ENCODE data around the gene PRSS16. TPM values are rescaled to one million over a fixed set of nuclear protein-coding genes. Genes with fewer than 3 reads are reported as not detected.
"Not testable (repeated sequence)": the region's sequence is repeated elsewhere in the genome, so short reads cannot be mapped to it uniquely, and the experiment has no call there.

The PRSS16 gene
- total RNA-seq, 1 donor from 2014 or later = 10.5 TPM

GRCh38 chr6:27260369-27260768 lies 12.9 kb downstream of the PRSS16 start:
- Mint-ChIP-seq H3K36me3 (peaks cover 4% of the 10 kb centered on the region), H3K4me1 (ENCODE audit: unreplicated experiment) (peaks cover 4% of the 10 kb centered on the region), H3K4me3 (peak overlapping the region; percentile 75), H3K27ac (no peak overlapping the region), H3K9me3 (no peaks in the 10 kb centered on the region), H3K27me3 (peaks cover 83% of the 10 kb centered on the region)
- TF ChIP-seq, protein P1, sequence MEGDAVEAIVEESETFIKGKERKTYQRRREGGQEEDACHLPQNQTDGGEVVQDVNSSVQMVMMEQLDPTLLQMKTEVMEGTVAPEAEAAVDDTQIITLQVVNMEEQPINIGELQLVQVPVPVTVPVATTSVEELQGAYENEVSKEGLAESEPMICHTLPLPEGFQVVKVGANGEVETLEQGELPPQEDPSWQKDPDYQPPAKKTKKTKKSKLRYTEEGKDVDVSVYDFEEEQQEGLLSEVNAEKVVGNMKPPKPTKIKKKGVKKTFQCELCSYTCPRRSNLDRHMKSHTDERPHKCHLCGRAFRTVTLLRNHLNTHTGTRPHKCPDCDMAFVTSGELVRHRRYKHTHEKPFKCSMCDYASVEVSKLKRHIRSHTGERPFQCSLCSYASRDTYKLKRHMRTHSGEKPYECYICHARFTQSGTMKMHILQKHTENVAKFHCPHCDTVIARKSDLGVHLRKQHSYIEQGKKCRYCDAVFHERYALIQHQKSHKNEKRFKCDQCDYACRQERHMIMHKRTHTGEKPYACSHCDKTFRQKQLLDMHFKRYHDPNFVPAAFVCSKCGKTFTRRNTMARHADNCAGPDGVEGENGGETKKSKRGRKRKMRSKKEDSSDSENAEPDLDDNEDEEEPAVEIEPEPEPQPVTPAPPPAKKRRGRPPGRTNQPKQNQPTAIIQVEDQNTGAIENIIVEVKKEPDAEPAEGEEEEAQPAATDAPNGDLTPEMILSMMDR (conservative IDR thresholded peaks at IDR 0.05) = no peak
- no peak for DNase-seq (ENCODE audit: extremely low spot score, unreplicated experiment)

GRCh38 chr6:27260836-27261375 lies 13.4 kb downstream of the PRSS16 start:
- H3K36me3 Mint-ChIP-seq = peaks cover 2% of the 10 kb centered on the region
- H3K27me3 Mint-ChIP-seq = peaks cover 78% of the 10 kb centered on the region
- H3K9me3 Mint-ChIP-seq = no peaks in the 10 kb centered on the region
- DNase-seq (ENCODE audit: extremely low spot score, unreplicated experiment) = no peak
- TF ChIP-seq, protein P1 (conservative IDR thresholded peaks at IDR 0.05) = no peak
- peaks cover 4% of the 10 kb centered on the region for H3K4me1 Mint-ChIP-seq (ENCODE audit: unreplicated experiment)
- H3K27ac Mint-ChIP-seq = no peak overlapping the region
- H3K4me3 Mint-ChIP-seq = peak overlapping the region; percentile 75

DNA sequence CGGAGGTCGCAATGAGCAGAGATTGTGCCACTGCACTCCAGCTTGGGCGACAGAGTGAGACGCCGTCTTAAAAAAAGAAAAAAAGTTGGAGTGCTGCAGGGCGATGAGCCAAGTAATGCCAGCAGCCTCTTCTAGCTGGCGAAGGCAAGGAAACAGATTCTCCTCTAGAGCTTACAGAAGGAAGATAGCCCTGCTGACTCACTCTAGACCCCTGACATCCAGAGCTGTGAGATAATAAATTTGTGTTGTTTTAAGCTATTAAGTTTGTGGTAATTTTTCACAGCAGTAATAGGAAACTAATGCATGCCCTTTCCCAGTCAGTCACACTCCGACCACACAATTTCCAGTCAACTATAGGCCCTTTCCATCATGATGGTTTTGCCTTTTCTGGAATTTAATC lies 16.4 kb downstream of the PRSS16 start:
- Mint-ChIP-seq H3K4me1 (ENCODE audit: unreplicated experiment) (peaks cover 4% of the 10 kb centered on the region), H3K9me3 (no peaks in the 10 kb centered on the region), H3K4me3 (no peak overlapping the region), H3K27me3 (peaks cover 70% of the 10 kb centered on the region), H3K27ac (no peak overlapping the region), H3K36me3 (no peaks in the 10 kb centered on the region)
- TF ChIP-seq, protein P1 (conservative IDR thresholded peaks at IDR 0.05) = no peak
- no peak for DNase-seq (ENCODE audit: extremely low spot score, unreplicated experiment)

GRCh38 chr6:27267003-27267402 lies 19.5 kb downstream of the PRSS16 start:
- not testable (repeated sequence) for H3K36me3 Mint-ChIP-seq; H3K4me1 Mint-ChIP-seq (ENCODE audit: unreplicated experiment); H3K27ac Mint-ChIP-seq; H3K9me3 Mint-ChIP-seq; DNase-seq (ENCODE audit: extremely low spot score, unreplicated experiment); H3K4me3 Mint-ChIP-seq
- H3K27me3 Mint-ChIP-seq = peaks cover 58% of the 10 kb centered on the region

DNA sequence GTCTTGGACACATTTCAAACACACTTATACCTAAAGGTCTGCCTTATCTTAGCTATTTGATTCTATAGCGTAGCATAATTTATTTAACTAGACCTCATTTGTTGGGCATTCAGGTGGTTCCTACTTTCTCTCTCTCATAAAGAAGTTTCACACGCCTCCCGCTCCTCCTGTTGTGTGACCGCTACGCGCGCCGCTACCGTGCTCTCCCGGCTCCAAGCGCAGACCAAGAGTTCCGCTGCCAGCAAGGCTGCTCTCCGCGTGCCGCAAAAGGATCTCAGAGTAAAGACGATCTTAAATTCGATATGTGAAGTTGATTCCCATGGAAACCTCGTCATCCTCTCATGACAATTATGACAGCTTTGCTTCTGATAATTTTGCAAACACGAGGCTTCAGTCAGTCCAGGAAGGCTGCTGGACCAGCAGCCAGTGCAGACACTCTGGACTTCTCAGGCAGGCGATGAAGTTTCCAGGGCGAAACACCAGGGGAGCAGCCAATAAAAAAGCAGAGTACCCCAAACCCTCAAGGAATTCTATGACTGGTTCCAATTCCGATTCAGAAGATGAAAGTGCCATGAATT lies 20.4 kb downstream of the PRSS16 start:
- Mint-ChIP-seq H3K27ac (no peak overlapping the region), H3K4me1 (ENCODE audit: unreplicated experiment) (no peaks in the 10 kb centered on the region), H3K4me3 (peak overlapping the region; percentile 73), H3K9me3 (no peaks in the 10 kb centered on the region), H3K36me3 (no peaks in the 10 kb centered on the region), H3K27me3 (peaks cover 59% of the 10 kb centered on the region)
- no peak for DNase-seq (ENCODE audit: extremely low spot score, unreplicated experiment)
- TF ChIP-seq, protein P1 (conservative IDR thresholded peaks at IDR 0.05) = no peak

DNA sequence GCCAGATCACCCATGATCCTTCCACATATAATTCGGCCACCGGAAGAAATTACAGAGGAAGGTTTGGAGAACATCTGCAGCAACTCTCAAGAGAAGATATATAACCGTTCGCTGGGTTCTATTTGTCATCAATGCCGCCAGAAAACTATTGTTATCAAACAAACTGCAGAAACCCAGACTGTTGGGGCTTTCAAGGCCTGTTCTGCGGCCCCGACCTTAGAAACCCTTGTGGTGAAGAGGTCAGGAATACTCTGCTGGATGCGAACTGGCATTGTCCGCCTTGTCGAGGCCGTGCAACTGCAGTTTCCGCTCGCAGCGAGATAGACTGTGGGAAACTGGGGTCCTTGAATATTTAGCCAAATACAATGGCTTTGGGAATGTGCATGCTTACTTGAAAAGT lies 21.3 kb downstream of the PRSS16 start:
- no peak for DNase-seq (ENCODE audit: extremely low spot score, unreplicated experiment)
- TF ChIP-seq, protein P1 (conservative IDR thresholded peaks at IDR 0.05) = no peak
- Mint-ChIP-seq H3K9me3 (no peaks in the 10 kb centered on the region), H3K4me3 (no peak overlapping the region), H3K27me3 (peaks cover 59% of the 10 kb centered on the region), H3K27ac (no peak overlapping the region), H3K36me3 (no peaks in the 10 kb centered on the region), H3K4me1 (ENCODE audit: unreplicated experiment) (no peaks in the 10 kb centered on the region)
